Upper lobe of left lung (tissue), 4 donors: ENCODE results near the gene NINJ1.

Source experiments
- CTCF ChIP-seq, 6 experiments: fragments of 450-650 bp in 4 of 6; fragments of 200-600 bp in 2 of 6; sonication (generic) in 2 of 6; IDR thresholded peaks; one replicate each; pipeline ENCODE4 v1.5.1; 2016 to 2019; ENCODE audit warnings: antibody characterized with exemption in 6 of 6
- EP300 ChIP-seq, 4 donors: sonication (generic); formaldehyde crosslinking; IDR thresholded peaks; one replicate each; pipeline ENCODE4 v1.5.1; 2017; ENCODE audit warnings: antibody characterized with exemption in 4 of 4, control low read depth in 2 of 4
- POLR2A ChIP-seq, 4 donors: fragments of 450-650 bp; IDR thresholded peaks; one replicate each; pipeline ENCODE4 v1.5.1; 2016 to 2017; ENCODE audit warnings: antibody characterized with exemption in 4 of 4, mild to moderate bottlenecking in 2 of 4
- POLR2AphosphoS5 ChIP-seq, 2 donors: sonication (generic); formaldehyde crosslinking; IDR thresholded peaks; one replicate each; pipeline ENCODE4 v1.5.1; 2017; ENCODE audit warnings: antibody characterized with exemption in 2 of 2

- TF ChIP-seq CTCF (IDR thresholded peaks at IDR 0.05) (no peak), POLR2A (IDR thresholded peaks at IDR 0.05) (no peak), POLR2AphosphoS5 (IDR thresholded peaks at IDR 0.05) (no peak), EP300 (IDR thresholded peaks at IDR 0.05) (no peak)
Measured at GRCh38 chr9:93121316-93122241, 12.5 kb downstream of the NINJ1 start.
